Smooth muscle cell (in vitro differentiated cells): Measurements from ENCODE around the gene SVBP. TPM values are rescaled to one million over a fixed set of nuclear protein-coding genes. Genes with fewer than 3 reads are reported as not detected.
A peak's percentile ranks its signal among the peaks of the same experiment; 100 is the strongest.

ENCODE experiments used
- DNase-seq: peaks from one replicate; lab custom pipeline; 2025; ENCODE audit not compliant: unreplicated experiment; lab: John Stamatoyannopoulos, UW
- H2AFZ ChIP-seq: fragments of 200-600 bp; sonication (generic); 2 replicates; pipeline ENCODE4 v1.6.0; 2016; ENCODE audit warnings: antibody characterized with exemption, low read depth, mild to moderate bottlenecking
- H3F3A ChIP-seq: fragments of 200-600 bp; sonication (generic); 2 replicates; pipeline ENCODE4 v1.6.0; 2017; ENCODE audit warnings: antibody characterized with exemption, low read depth
- H3K27ac ChIP-seq: fragments of 200-600 bp; sonication (generic); 2 replicates; pipeline ENCODE4 v1.5.1; 2016; ENCODE audit warnings: low read depth, mild to moderate bottlenecking
- H3K27me3 ChIP-seq: fragments of 200-600 bp; sonication (generic); 2 replicates; pipeline ENCODE4 v1.6.1; 2016; ENCODE audit warnings: low read depth, mild to moderate bottlenecking
- H3K36me3 ChIP-seq: fragments of 200-600 bp; sonication (generic); 2 replicates; pipeline ENCODE4 v1.5.1; 2016; ENCODE audit warnings: low read depth
- H3K4me1 ChIP-seq: fragments of 200-600 bp; sonication (generic); 2 replicates; pipeline ENCODE4 v1.5.1; 2016; ENCODE audit warnings: low read depth
- H3K4me2 ChIP-seq: fragments of 200-600 bp; sonication (generic); 2 replicates; pipeline ENCODE4 v1.6.0; 2016; ENCODE audit warnings: mild to moderate bottlenecking
- H3K4me3 ChIP-seq: fragments of 200-600 bp; sonication (generic); 2 replicates; pipeline ENCODE4 v1.5.1; 2016; ENCODE audit warnings: mild to moderate bottlenecking
- H3K79me2 ChIP-seq: fragments of 200-600 bp; sonication (generic); 2 replicates; pipeline ENCODE4 v1.6.0; 2016; ENCODE audit warnings: low read depth, mild to moderate bottlenecking
- H3K9ac ChIP-seq: fragments of 200-600 bp; sonication (generic); 2 replicates; pipeline ENCODE4 v1.6.0; 2016; ENCODE audit warnings: low read depth
- H3K9me3 ChIP-seq: fragments of 200-600 bp; sonication (generic); replicated peaks from 2 replicates; pipeline ENCODE4 v1.5.1; 2016; ENCODE audit warnings: low read depth
- H4K20me1 ChIP-seq: fragments of 200-600 bp; sonication (generic); 2 replicates; pipeline ENCODE4 v1.6.0; 2016; ENCODE audit warnings: low read depth
- CTCF ChIP-seq: fragments of 200-600 bp; sonication (generic); IDR thresholded peaks from 2 replicates; pipeline ENCODE4 v1.5.1; 2017; ENCODE audit warnings: borderline replicate concordance, mild to moderate bottlenecking, antibody characterized with exemption; ENCODE audit not compliant: insufficient read depth, poor library complexity, severe bottlenecking
- WGBS: methylation state at CpG from one replicate; pipeline ENCODE4 v1.1.7; 2016; ENCODE audit warnings: low lambda C conversion rate; 5-methylcytosine and 5-hydroxymethylcytosine counted together
- polyA plus RNA-seq: library from polyadenylated mRNA; unstranded; fragments of >200 nt; fragmentation: Nextera tagmentation; extraction: Ambion mirVana; gene quantifications from 2 replicates; pipeline ENCODE4 v1.2.1, GENCODE V29; 2016
- total RNA-seq: library from RNA; depleted of rRNA; stranded (reverse); fragments of >200 nt; gene quantifications from 2 replicates; pipeline ENCODE4 v1.2.3, GENCODE V29; 2014

The SVBP gene
- total and polyA plus RNA-seq, 2 experiments from 2014 or later = 31.5 to 32.5 TPM

DNA sequence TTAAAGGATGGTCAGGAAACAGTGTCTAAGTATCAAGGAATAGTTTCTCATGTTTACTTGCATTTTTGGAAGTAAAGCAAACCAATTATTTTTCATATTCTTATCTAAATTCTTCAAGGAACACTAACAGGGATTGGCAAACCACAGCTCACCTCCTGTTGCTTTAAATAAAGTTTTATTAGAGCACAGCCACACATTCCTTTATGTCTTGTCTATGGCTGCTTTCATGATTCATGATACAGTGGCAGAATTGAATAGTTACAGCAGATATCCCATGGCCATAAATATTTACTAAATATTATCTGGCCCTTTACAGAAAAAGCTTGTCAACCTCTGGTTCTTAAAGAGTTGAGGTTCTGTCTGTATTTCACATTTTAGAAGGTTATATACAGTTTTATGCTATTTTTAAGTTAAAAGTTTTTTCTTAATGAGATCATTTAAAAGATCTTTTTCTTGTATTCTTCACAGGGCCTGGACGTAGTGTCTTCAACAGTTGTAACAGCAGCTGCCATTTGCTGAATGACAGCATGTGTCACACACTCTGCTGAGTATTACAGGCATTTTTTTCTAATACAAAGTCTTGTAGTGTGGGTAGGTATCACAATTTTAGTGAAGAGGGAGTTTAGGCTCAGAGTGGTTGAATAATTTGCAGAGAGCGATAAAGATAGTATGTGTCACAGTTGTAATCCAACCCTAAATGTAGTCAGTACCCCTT, 31.8 kb upstream of the SVBP start:
- WGBS = 98% methylated on average over 2 of the region's 2 CpGs
- no peak for TF ChIP-seq CTCF
- no peak overlapping the region for H3K27ac ChIP-seq
- H3K36me3 ChIP-seq = peaks cover 19% of the 10 kb centered on the region
- H4K20me1 ChIP-seq = no peaks in the 10 kb centered on the region
- H3K4me2 ChIP-seq = no peak overlapping the region
- H3K27me3 ChIP-seq = no peaks in the 10 kb centered on the region
- no peaks in the 10 kb centered on the region for H3F3A ChIP-seq
- H3K79me2 ChIP-seq = peaks cover 14% of the 10 kb centered on the region
- no peak for DNase-seq
- no peak overlapping the region for H2AFZ ChIP-seq
- H3K9me3 ChIP-seq = no peaks in the 10 kb centered on the region
- H3K4me1 ChIP-seq = peaks cover 14% of the 10 kb centered on the region
- no peak overlapping the region for H3K9ac ChIP-seq
- no peak overlapping the region for H3K4me3 ChIP-seq

DNA sequence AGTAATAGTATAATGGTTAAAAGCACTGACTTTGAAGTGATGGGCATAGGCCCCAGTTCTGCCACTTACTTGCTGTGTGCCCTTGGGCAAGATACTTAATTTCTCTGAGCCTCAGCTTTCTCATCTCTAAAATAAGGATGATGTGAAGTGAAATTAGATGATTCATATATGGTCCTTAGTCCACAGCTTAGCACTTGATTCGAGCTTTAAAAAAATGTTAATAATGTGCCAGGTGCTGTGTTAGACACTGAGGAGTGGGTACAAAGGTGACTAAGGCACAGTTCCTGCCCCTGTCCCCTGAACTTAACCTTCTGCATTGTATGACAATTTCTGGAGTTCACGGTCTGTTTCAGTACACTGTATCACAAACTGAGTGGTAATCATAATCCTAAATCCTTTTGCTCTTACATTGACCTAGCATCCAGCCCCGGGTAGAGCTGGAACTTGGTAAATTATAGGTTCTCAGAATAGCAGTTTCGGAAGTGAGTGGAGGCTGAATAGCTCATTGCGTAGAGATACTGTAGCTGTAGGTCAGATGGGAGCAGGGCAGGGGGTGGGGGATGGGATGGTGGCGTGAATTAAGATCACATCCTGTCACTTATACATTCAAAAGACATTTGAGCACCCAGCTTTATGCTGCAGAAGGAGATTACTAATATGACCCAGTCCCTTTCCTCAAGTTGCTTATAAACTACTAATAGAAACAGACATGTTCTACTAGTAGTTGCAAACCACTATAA, 30.7 kb upstream of the SVBP start:
- peaks cover 14% of the 10 kb centered on the region for H3K79me2 ChIP-seq
- H4K20me1 ChIP-seq = no peaks in the 10 kb centered on the region
- H3K27me3 ChIP-seq = no peaks in the 10 kb centered on the region
- peak overlapping the region; percentile 97 for H3K4me2 ChIP-seq
- H3K4me3 ChIP-seq = peak overlapping the region; percentile 81
- H3K9ac ChIP-seq = no peak overlapping the region
- no peaks in the 10 kb centered on the region for H3K9me3 ChIP-seq
- H3K4me1 ChIP-seq = peaks cover 14% of the 10 kb centered on the region
- no peaks in the 10 kb centered on the region for H3F3A ChIP-seq
- no peak overlapping the region for H2AFZ ChIP-seq
- peaks cover 19% of the 10 kb centered on the region for H3K36me3 ChIP-seq
- no peak overlapping the region for H3K27ac ChIP-seq
- DNase-seq = no peak
- WGBS = 67% methylated on average over 6 of the region's 6 CpGs
- no peak for TF ChIP-seq CTCF

GRCh38 chr1:42847111-42847595, 30.0 kb upstream of the SVBP start:
- WGBS = 19% methylated on average over 6 of the region's 6 CpGs
- peaks cover 14% of the 10 kb centered on the region for H3K4me1 ChIP-seq
- peak overlapping the region; percentile 97 for H3K4me2 ChIP-seq
- H3K9ac ChIP-seq = peak overlapping the region; percentile 60
- peaks cover 14% of the 10 kb centered on the region for H3K79me2 ChIP-seq
- no peaks in the 10 kb centered on the region for H3K9me3 ChIP-seq
- no peak for TF ChIP-seq CTCF
- no peak overlapping the region for H3K27ac ChIP-seq
- no peaks in the 10 kb centered on the region for H3K27me3 ChIP-seq
- H4K20me1 ChIP-seq = no peaks in the 10 kb centered on the region
- H3K36me3 ChIP-seq = peaks cover 19% of the 10 kb centered on the region
- H3K4me3 ChIP-seq = peak overlapping the region; percentile 81
- no peak for DNase-seq
- H2AFZ ChIP-seq = peak overlapping the region; percentile 76
- no peaks in the 10 kb centered on the region for H3F3A ChIP-seq
